NCI-H510A (cell line): ENCODE data around the gene LIPM.

Source experiments
- DNase-seq: peaks from one replicate; lab custom pipeline; 2025; lab: John Stamatoyannopoulos, UW

Gene LIPM

GRCh38 chr10:88802523-88803285, at the start of gene LIPM:
Gene LIPM (plus strand): TSS chr10:88802730. CDS start chr10:88802897, 167 bp downstream.
- DNase-seq: no peak

GRCh38 chr10:88754287-88754686, 48.2 kb upstream of the LIPM start:
- no peak for DNase-seq

GRCh38 chr10:88755753-88756152, 46.8 kb upstream of the LIPM start:
- no peak for DNase-seq

GRCh38 chr10:88756660-88757059, 45.9 kb upstream of the LIPM start:
- DNase-seq: no peak

GRCh38 chr10:88759366-88760101, 43.0 kb upstream of the LIPM start, which contains the start of gene LIPN:
Gene LIPN (plus strand): TSS chr10:88760020. CDS start chr10:88761406, 1,386 bp downstream.
- DNase-seq: no peak

GRCh38 chr10:88762906-88763305, 39.6 kb upstream of the LIPM start:
- DNase-seq: no peak

- DNase-seq: no peak
Measured at GRCh38 chr10:88763441-88763840, 39.1 kb upstream of the LIPM start.

- DNase-seq: no peak
Measured at GRCh38 chr10:88764110-88764509, 38.4 kb upstream of the LIPM start.

GRCh38 chr10:88765816-88766215, 36.7 kb upstream of the LIPM start:
- DNase-seq: no peak

GRCh38 chr10:88769384-88769783, 33.1 kb upstream of the LIPM start:
- no peak for DNase-seq

GRCh38 chr10:88781206-88781605, 21.3 kb upstream of the LIPM start:
- no peak for DNase-seq

- no peak for DNase-seq
Measured at GRCh38 chr10:88782222-88782621, 20.3 kb upstream of the LIPM start.

GRCh38 chr10:88783724-88784123, 18.8 kb upstream of the LIPM start:
- no peak for DNase-seq

- no peak for DNase-seq
Measured at GRCh38 chr10:88786032-88786770, 16.3 kb upstream of the LIPM start.

- no peak for DNase-seq
Measured at GRCh38 chr10:88787463-88787862, 15.1 kb upstream of the LIPM start.

GRCh38 chr10:88788924-88789323, 13.6 kb upstream of the LIPM start:
- no peak for DNase-seq

GRCh38 chr10:88791924-88792323, 10.6 kb upstream of the LIPM start:
- no peak for DNase-seq

GRCh38 chr10:88792661-88793060, 9.9 kb upstream of the LIPM start:
- DNase-seq: no peak

- no peak for DNase-seq
Measured at GRCh38 chr10:88793712-88794299, 8.7 kb upstream of the LIPM start.

GRCh38 chr10:88794731-88795130, 7.8 kb upstream of the LIPM start:
- no peak for DNase-seq

GRCh38 chr10:88800152-88801125, 2.1 kb upstream of the LIPM start:
- DNase-seq: no peak
